SU-DHL-6 (cell line): Measurements from ENCODE around the gene MCAT.

Experiments
- H2AFZ ChIP-seq: fragments of 200-600 bp; sonication (generic); 2 replicates; pipeline ENCODE4 v1.6.1; 2014; ENCODE audit warnings: low read depth, mild to moderate bottlenecking, moderate library complexity, mixed read lengths, antibody characterized with exemption, low read length; ENCODE audit not compliant: severe bottlenecking
- H3F3A ChIP-seq: fragments of 200-600 bp; shearing (Covaris generic); 2 replicates; pipeline ENCODE4 v1.6.0; 2016; ENCODE audit warnings: antibody characterized with exemption, mild to moderate bottlenecking; ENCODE audit not compliant: insufficient read depth
- H3K27ac ChIP-seq: fragments of 200-600 bp; sonication (generic); 2 replicates; pipeline ENCODE4 v1.5.1; 2016; ENCODE audit warnings: low read depth, mild to moderate bottlenecking, low read length, moderate library complexity, mixed read lengths
- H3K27me3 ChIP-seq: fragments of 200-600 bp; sonication (generic), shearing (Covaris generic); 2 replicates; pipeline ENCODE4 v1.6.0; 2014; ENCODE audit warnings: mild to moderate bottlenecking, low read length
- H3K36me3 ChIP-seq: fragments of 200-600 bp; sonication (generic); 2 replicates; pipeline ENCODE4 v1.6.1; 2014; ENCODE audit warnings: mild to moderate bottlenecking, low read length, mixed read lengths
- H3K4me2 ChIP-seq: fragments of 300-600, 200-600 bp; shearing (Covaris generic), sonication (generic); 2 replicates; pipeline ENCODE4 v1.6.0; 2014; ENCODE audit warnings: low read length, low read depth, mild to moderate bottlenecking; ENCODE audit not compliant: poor library complexity, severe bottlenecking
- H3K4me3 ChIP-seq: fragments of 200-600 bp; sonication (generic); 2 replicates; pipeline ENCODE4 v1.5.1; 2014; ENCODE audit warnings: antibody characterized with exemption, low read length, mild to moderate bottlenecking, mixed read lengths; ENCODE audit not compliant: insufficient read depth, poor library complexity, severe bottlenecking
- H3K79me2 ChIP-seq: fragments of 200-600 bp; sonication (generic); 2 replicates; pipeline ENCODE4 v1.6.1; 2014; ENCODE audit warnings: mild to moderate bottlenecking, low read length, moderate library complexity; ENCODE audit not compliant: insufficient read depth
- H3K9ac ChIP-seq: fragments of 200-600 bp; sonication (generic); 2 replicates; pipeline ENCODE4 v1.7.0; 2014; ENCODE audit warnings: mild to moderate bottlenecking, low read length
- H3K9me2 ChIP-seq: fragments of 200-600 bp; sonication (generic); replicated peaks from 2 replicates; pipeline ENCODE4 v1.6.1; 2014; ENCODE audit warnings: low read length; ENCODE audit not compliant: insufficient read depth
- H3K9me3 ChIP-seq: fragments of 200-600 bp; sonication (generic); 2 replicates; pipeline ENCODE4 v1.6.1; 2014; ENCODE audit warnings: low read length, mixed read lengths; ENCODE audit not compliant: insufficient read depth
- H4K20me1 ChIP-seq: fragments of 200-600 bp; sonication (generic); 2 replicates; pipeline ENCODE4 v1.6.1; 2014; ENCODE audit warnings: low read depth, mild to moderate bottlenecking, antibody characterized with exemption, low read length, moderate library complexity, mixed read lengths
- EZH2phosphoT487 ChIP-seq: fragments of 200-600 bp; sonication (generic), shearing (Covaris generic); conservative IDR thresholded peaks from 2 replicates; pipeline ENCODE4 v1.6.1; 2018; ENCODE audit warnings: mild to moderate bottlenecking, antibody characterized with exemption, low read length, moderate library complexity, mixed read lengths
- TF ChIP-seq, protein P1 (sequence below): fragments of 200-600 bp; sonication (generic); IDR thresholded peaks from one replicate; pipeline ENCODE4 v1.5.1; 2017; ENCODE audit warnings: antibody characterized with exemption, mild to moderate bottlenecking, low read length, moderate library complexity; ENCODE audit not compliant: insufficient read depth, poor library complexity, severe bottlenecking

Gene MCAT

DNA sequence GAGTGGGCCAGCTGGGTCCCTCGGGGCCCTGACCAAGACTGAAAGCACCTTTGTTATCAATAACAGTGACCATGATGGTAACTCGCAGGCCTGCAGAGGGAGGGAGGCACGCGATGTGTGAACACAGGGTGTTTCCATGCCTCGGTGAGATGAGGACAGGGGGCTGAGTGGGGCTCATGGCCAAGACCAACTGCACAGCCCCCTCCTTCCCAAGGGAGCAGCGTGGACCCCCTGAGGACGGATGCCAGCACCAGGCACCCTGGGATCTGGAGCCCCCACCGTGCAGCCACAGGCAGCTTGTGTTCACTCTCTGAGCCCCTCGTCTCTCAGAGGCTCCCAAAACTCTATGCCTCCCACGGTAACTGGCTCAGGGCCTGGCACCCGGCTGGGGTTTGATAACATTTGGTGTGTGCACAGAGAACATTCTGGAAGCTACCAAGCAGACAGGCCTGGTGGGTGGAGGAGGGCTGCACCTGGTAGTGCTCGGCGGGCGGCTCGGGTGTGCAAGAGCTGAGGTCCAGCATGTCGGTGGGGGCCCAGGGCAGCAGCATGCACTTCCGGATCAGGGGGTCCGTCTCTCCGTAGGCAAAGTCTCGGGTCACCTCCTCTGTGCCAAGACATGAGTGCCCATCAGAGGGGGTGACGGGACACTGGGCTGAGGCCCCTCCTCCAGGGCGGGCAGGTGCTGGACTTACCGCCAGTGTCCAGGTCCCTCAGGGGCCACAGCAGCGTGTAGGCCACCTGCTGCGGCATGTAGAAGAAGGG lies 36.1 kb upstream of the MCAT start:
- no peaks in the 10 kb centered on the region for H3K9me3 ChIP-seq
- H3K9ac ChIP-seq, result no peak overlapping the region
- no peak overlapping the region for H3K27ac ChIP-seq
- H3K9me2 ChIP-seq, result no peaks in the 10 kb centered on the region
- TF ChIP-seq, protein P1, sequence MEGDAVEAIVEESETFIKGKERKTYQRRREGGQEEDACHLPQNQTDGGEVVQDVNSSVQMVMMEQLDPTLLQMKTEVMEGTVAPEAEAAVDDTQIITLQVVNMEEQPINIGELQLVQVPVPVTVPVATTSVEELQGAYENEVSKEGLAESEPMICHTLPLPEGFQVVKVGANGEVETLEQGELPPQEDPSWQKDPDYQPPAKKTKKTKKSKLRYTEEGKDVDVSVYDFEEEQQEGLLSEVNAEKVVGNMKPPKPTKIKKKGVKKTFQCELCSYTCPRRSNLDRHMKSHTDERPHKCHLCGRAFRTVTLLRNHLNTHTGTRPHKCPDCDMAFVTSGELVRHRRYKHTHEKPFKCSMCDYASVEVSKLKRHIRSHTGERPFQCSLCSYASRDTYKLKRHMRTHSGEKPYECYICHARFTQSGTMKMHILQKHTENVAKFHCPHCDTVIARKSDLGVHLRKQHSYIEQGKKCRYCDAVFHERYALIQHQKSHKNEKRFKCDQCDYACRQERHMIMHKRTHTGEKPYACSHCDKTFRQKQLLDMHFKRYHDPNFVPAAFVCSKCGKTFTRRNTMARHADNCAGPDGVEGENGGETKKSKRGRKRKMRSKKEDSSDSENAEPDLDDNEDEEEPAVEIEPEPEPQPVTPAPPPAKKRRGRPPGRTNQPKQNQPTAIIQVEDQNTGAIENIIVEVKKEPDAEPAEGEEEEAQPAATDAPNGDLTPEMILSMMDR, result no peak
- TF ChIP-seq EZH2phosphoT487, result no peak
- no peak overlapping the region for H3K4me2 ChIP-seq
- H3K36me3 ChIP-seq, result no peaks in the 10 kb centered on the region
- no peaks in the 10 kb centered on the region for H3F3A ChIP-seq
- no peak overlapping the region for H2AFZ ChIP-seq
- no peaks in the 10 kb centered on the region for H4K20me1 ChIP-seq
- no peaks in the 10 kb centered on the region for H3K27me3 ChIP-seq
- H3K4me3 ChIP-seq, result no peak overlapping the region
- H3K79me2 ChIP-seq, result no peaks in the 10 kb centered on the region

DNA sequence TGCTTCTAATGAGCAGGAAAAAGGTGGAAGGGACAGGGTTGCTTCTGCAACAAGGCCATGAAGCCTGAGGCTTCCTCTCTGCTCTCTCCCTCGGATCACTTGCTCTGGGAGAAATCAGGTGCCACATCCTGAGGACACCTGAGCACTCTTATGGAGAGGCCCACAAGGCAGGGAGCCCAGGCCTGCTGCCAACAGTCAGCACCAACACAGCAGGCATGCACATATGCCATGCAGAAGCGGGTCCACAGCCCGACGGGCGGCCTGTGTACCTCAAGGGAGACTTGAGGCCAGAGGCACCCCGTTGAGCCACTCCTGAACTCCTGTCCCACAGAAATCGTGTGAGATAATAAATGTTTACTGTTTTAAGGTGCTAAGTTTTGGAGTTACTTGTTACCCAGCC lies 34.3 kb upstream of the MCAT start:
- no peak overlapping the region for H3K4me2 ChIP-seq
- no peak overlapping the region for H3K27ac ChIP-seq
- H3K9ac ChIP-seq, result no peak overlapping the region
- no peaks in the 10 kb centered on the region for H3K79me2 ChIP-seq
- no peak overlapping the region for H2AFZ ChIP-seq
- H3K9me2 ChIP-seq, result no peaks in the 10 kb centered on the region
- H3F3A ChIP-seq, result no peaks in the 10 kb centered on the region
- no peaks in the 10 kb centered on the region for H3K9me3 ChIP-seq
- H4K20me1 ChIP-seq, result no peaks in the 10 kb centered on the region
- H3K36me3 ChIP-seq, result no peaks in the 10 kb centered on the region
- TF ChIP-seq EZH2phosphoT487, result no peak
- TF ChIP-seq, protein P1, result no peak
- no peak overlapping the region for H3K4me3 ChIP-seq
- H3K27me3 ChIP-seq, result no peaks in the 10 kb centered on the region

DNA sequence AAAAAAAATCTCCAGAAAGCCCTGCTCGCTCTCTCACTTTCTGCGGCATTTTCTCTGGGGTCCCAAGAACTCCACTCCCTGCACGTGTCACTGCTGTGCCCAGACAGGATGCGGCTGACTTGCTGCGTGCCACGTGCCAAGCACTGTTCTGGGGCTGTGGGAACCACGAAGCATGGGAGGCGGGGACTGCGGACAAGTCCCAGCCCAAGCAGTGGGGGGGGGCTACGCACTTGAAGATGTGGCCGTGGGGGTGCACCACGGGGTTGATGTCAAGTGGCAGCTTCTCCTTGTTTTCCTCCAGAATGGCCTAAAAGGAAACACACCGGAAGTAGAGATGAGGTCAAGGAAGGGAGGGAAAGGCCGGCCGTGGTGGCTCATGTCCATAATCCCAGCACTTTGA lies 32.9 kb upstream of the MCAT start:
- Histone ChIP-seq H2AFZ (no peak overlapping the region), H3F3A (no peaks in the 10 kb centered on the region), H3K9me3 (no peaks in the 10 kb centered on the region), H3K27ac (no peak overlapping the region), H3K4me3 (no peak overlapping the region), H3K27me3 (no peaks in the 10 kb centered on the region), H3K4me2 (no peak overlapping the region), H3K36me3 (no peaks in the 10 kb centered on the region), H3K9me2 (no peaks in the 10 kb centered on the region), H4K20me1 (no peaks in the 10 kb centered on the region), H3K9ac (no peak overlapping the region), H3K79me2 (no peaks in the 10 kb centered on the region)
- TF ChIP-seq, protein P1, result no peak
- TF ChIP-seq EZH2phosphoT487, result no peak
